Stimulated activated naive CD8-positive, alpha-beta T cell treated with anti-CD3 and anti-CD28 coated beads, Interleukin-15, amount 100 ng/mL, for 72 hours (primary cell): ENCODE results near the gene B2M.
"Not testable (repeated sequence)": the region's sequence is repeated elsewhere in the genome, so short reads cannot be mapped to it uniquely, and the experiment has no call there.

ENCODE experiments used
- ATAC-seq: fragments of 150-1000 bp; cut with Tn5 transposase; 2 replicates; pipeline ENCODE4 v1.10.0; 2021; ENCODE audit warnings: mild to moderate bottlenecking, moderate library complexity
- DNase-seq, 2 donors: peaks; one replicate each; pipeline ENCODE4 v3.0.0; 2021 to 2022
- H3K27ac Mint-ChIP-seq, 2 donors: one replicate each; pipeline ENCODE4 v1.8.0; 2022; ENCODE audit warnings: mild to moderate bottlenecking in 2 of 2, mixed read lengths in 2 of 2, moderate library complexity in 2 of 2
- H3K27me3 Mint-ChIP-seq: one replicate; pipeline ENCODE4 v1.8.0; 2022; ENCODE audit warnings: mixed read lengths
- H3K4me1 Mint-ChIP-seq: one replicate; pipeline ENCODE4 v1.8.0; 2022; ENCODE audit warnings: mild to moderate bottlenecking, mixed read lengths
- H3K4me3 Mint-ChIP-seq, 2 donors: one replicate each; pipeline ENCODE4 v1.8.0; 2022; ENCODE audit warnings: mild to moderate bottlenecking in 2 of 2, mixed read lengths in 2 of 2, moderate library complexity in 1 of 2
- H3K9me3 Mint-ChIP-seq, 2 donors: one replicate each; pipeline ENCODE4 v1.8.0; 2022; ENCODE audit warnings: mixed read lengths in 2 of 2

The B2M gene

GRCh38 chr15:44711096-44711742 is at the start of gene B2M, which contains the start of gene PATL2:
Gene B2M, plus strand, starts transcription at chr15:44711517. Its CDS starts 30 bp downstream, at chr15:44711547.
Gene PATL2, minus strand, starts transcription at chr15:44711323. Its CDS starts 34,833 bp downstream, at chr15:44676490.
- Mint-ChIP-seq H3K4me3 (peak within 1 kb of the TSS; percentile 97 to 98), H3K27me3 (no peaks in the 10 kb centered on the region), H3K9me3 (no peaks in the 10 kb centered on the region), H3K4me1 (peaks cover 62% of the 10 kb centered on the region), H3K27ac (peak within 1 kb of the TSS; percentile 99 to 100)
- ATAC-seq (peak; percentile 89), DNase-seq (peak; percentile 96)

DNA sequence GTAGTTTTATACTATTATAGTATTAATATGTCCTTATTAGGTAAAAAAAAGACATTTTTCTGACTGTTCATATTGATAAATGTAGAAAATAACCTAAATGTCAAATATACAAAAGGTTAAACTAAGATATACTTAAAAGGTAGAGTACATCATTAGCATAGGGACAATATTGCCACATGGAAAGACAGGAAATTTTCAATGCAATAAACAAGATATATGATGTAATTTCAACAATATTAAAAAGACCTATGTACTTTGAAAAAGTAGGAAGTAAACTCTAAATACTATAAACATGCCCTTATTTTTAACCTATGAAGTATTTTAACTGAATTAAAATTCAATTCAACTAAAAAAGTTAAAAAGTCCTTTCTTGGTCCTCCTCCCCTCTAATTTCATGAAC is 49.7 kb upstream of the B2M start:
- ATAC-seq (no peak), DNase-seq (no peak)
- H3K9me3 Mint-ChIP-seq: no peaks in the 10 kb centered on the region
- no peaks in the 10 kb centered on the region for H3K27me3 Mint-ChIP-seq
- peaks cover 57% of the 10 kb centered on the region for H3K4me1 Mint-ChIP-seq
- H3K4me3 Mint-ChIP-seq: peak overlapping the region; percentile 85 to 95
- peak overlapping the region; percentile 93 to 97 for H3K27ac Mint-ChIP-seq

GRCh38 chr15:44662478-44663409 is 48.6 kb upstream of the B2M start:
- peak overlapping the region; percentile 85 to 95 for H3K4me3 Mint-ChIP-seq
- no peaks in the 10 kb centered on the region for H3K9me3 Mint-ChIP-seq
- DNase-seq: peak; percentile 87 to 91
- H3K27ac Mint-ChIP-seq: peak overlapping the region; percentile 97 to 99
- ATAC-seq: peak; percentile 81
- peaks cover 59% of the 10 kb centered on the region for H3K4me1 Mint-ChIP-seq
- no peaks in the 10 kb centered on the region for H3K27me3 Mint-ChIP-seq

- H3K4me1 Mint-ChIP-seq: peaks cover 68% of the 10 kb centered on the region
- H3K27me3 Mint-ChIP-seq: no peaks in the 10 kb centered on the region
- peak within 1 kb of the TSS; percentile 85 to 95 for H3K4me3 Mint-ChIP-seq
- ATAC-seq (peak; percentile 91), DNase-seq (peak; percentile 97 to 98)
- peak within 1 kb of the TSS; percentile 97 to 99 for H3K27ac Mint-ChIP-seq
- H3K9me3 Mint-ChIP-seq: no peaks in the 10 kb centered on the region
Measured at GRCh38 chr15:44663410-44664308, 47.7 kb upstream of the B2M start, which contains the start of gene SPG11. Gene SPG11, minus strand, starts transcription at chr15:44663662. Its CDS starts 15 bp downstream, at chr15:44663647.

- no peak for ATAC-seq
Measured at GRCh38 chr15:44666210-44667038, 44.9 kb upstream of the B2M start.

GRCh38 chr15:44667039-44667360 is 44.3 kb upstream of the B2M start:
- peak overlapping the region; percentile 96 to 97 for H3K27ac Mint-ChIP-seq
- H3K4me1 Mint-ChIP-seq: peaks cover 82% of the 10 kb centered on the region

More at GRCh38 chr15:44666210-44667038, 44.9 kb upstream of the B2M start:
- no peak for DNase-seq
- Mint-ChIP-seq H3K9me3 (no peaks in the 10 kb centered on the region), H3K4me3 (peak overlapping the region; percentile 64 to 80), H3K4me1 (peaks cover 81% of the 10 kb centered on the region), H3K27me3 (no peaks in the 10 kb centered on the region), H3K27ac (peak overlapping the region; percentile 96 to 97)

DNA sequence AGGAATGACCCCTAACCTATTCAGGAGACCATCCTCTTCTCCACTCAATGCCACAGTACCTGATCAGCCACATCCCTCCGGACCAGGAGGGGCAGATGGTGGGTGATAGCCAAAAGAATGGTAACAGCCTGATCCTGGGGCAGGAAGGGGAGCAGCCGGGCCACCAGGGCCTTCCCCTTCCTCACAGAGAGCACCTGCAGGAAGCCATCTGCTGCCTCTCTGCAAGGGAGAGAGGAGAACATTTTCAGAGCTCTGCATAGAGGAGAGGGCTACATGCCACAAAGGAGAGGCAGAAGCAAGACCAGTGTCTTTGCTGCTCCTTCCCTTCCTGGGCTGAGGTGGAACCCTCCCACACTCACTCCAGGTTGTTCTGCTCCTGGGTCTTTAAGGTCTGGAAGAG is 42.4 kb upstream of the B2M start:
- Mint-ChIP-seq H3K27me3 (no peaks in the 10 kb centered on the region), H3K4me1 (peaks cover 95% of the 10 kb centered on the region), H3K9me3 (no peaks in the 10 kb centered on the region), H3K27ac (no peak overlapping the region), H3K4me3 (no peak overlapping the region)
- no peak for DNase-seq
- ATAC-seq: no peak

More at GRCh38 chr15:44667039-44667360, 44.3 kb upstream of the B2M start:
- no peaks in the 10 kb centered on the region for H3K27me3 Mint-ChIP-seq
- H3K9me3 Mint-ChIP-seq: no peaks in the 10 kb centered on the region
- peak overlapping the region; percentile 64 to 80 for H3K4me3 Mint-ChIP-seq
- DNase-seq (no peak), ATAC-seq (no peak)

DNA sequence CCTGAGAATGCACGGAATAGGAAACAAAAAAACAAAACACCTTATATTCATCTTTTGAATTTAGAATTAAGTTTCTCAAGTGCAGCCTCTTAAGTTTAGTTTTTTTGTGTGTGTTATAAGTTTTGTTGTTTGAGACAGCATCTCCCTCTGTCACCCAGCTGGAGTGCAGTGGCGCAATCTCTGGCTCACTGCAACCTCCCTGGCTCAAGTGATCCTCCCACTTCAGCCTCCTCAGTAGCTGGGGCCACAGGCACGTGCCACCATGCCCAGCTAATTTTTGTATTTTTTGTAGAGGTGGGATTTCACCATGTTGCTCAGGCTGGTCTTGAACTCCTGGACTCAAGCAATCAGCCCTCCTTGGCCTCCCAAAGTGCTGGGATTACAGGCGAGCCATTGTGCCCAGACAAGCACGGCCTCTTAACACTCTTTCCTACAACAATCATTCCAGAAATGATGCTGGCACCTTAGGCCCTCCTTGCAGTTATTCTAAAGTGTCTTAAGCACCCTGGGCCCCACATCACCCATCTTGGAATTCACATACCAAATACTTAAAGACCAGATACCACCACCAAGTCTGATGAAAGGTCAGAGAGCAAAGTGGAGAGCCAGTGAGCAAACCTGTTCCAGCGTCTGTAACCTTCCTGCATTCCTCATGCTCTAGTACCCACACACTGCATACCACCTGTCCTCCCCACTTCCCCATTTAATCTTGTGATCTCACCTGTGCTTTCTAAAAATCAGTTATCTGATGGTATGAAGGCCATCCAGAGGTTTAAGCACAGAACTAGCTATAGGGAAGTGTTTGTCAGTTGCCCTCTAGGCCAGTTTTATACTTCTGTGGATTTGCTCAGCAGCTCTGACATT is 41.0 kb upstream of the B2M start:
- DNase-seq: no peak
- Mint-ChIP-seq H3K27ac (peak overlapping the region; percentile 64 to 89), H3K27me3 (no peaks in the 10 kb centered on the region), H3K4me3 (no peak overlapping the region), H3K9me3 (no peaks in the 10 kb centered on the region), H3K4me1 (peaks cover 90% of the 10 kb centered on the region)
- ATAC-seq: no peak

GRCh38 chr15:44673639-44674038 is 37.7 kb upstream of the B2M start:
- DNase-seq (no peak), ATAC-seq (no peak)
- no peak overlapping the region for H3K4me3 Mint-ChIP-seq
- no peaks in the 10 kb centered on the region for H3K9me3 Mint-ChIP-seq
- H3K4me1 Mint-ChIP-seq: peaks cover 91% of the 10 kb centered on the region
- H3K27ac Mint-ChIP-seq: no peak overlapping the region
- H3K27me3 Mint-ChIP-seq: no peaks in the 10 kb centered on the region

- no peak for DNase-seq
- no peak for ATAC-seq
- Mint-ChIP-seq H3K4me3 (peak overlapping the region; percentile 64 to 84), H3K27me3 (no peaks in the 10 kb centered on the region), H3K9me3 (no peaks in the 10 kb centered on the region), H3K27ac (peak overlapping the region; percentile 81 to 83), H3K4me1 (peaks cover 89% of the 10 kb centered on the region)
Measured at GRCh38 chr15:44675911-44676310, 35.4 kb upstream of the B2M start.

DNA sequence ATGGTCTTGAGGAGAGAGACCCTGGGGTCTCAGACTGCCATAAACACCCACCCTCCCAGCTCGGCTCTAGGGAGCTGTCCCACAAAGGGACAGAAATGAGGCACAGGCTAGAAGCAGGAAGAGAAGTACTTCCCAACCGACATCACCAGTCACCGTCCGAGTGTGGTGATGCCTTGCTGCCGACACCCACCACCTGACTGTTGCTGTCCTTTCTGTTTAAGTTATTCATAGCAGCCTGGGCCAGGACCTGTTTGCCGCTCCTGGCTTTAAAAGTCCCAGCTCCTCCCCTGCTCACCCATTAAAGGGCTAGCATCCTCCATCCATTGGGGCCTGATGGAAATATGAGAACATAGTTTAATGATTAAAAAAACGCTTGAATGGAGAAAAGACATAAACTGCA is 34.6 kb upstream of the B2M start:
- DNase-seq (peak in 1 of 2 donors; percentile 48), ATAC-seq (peak; percentile 78)
- no peaks in the 10 kb centered on the region for H3K9me3 Mint-ChIP-seq
- H3K27me3 Mint-ChIP-seq: no peaks in the 10 kb centered on the region
- H3K4me1 Mint-ChIP-seq: peaks cover 88% of the 10 kb centered on the region
- H3K27ac Mint-ChIP-seq: peak overlapping the region; percentile 88 to 94
- peak overlapping the region; percentile 64 to 84 for H3K4me3 Mint-ChIP-seq

- Mint-ChIP-seq H3K9me3 (peaks cover 0 to 6% of the 10 kb centered on the region in 2 donors), H3K27ac (peak overlapping the region; percentile 37 to 92)
- ATAC-seq: peak; percentile 53
Measured at GRCh38 chr15:44682211-44682610, 29.1 kb upstream of the B2M start.

DNA sequence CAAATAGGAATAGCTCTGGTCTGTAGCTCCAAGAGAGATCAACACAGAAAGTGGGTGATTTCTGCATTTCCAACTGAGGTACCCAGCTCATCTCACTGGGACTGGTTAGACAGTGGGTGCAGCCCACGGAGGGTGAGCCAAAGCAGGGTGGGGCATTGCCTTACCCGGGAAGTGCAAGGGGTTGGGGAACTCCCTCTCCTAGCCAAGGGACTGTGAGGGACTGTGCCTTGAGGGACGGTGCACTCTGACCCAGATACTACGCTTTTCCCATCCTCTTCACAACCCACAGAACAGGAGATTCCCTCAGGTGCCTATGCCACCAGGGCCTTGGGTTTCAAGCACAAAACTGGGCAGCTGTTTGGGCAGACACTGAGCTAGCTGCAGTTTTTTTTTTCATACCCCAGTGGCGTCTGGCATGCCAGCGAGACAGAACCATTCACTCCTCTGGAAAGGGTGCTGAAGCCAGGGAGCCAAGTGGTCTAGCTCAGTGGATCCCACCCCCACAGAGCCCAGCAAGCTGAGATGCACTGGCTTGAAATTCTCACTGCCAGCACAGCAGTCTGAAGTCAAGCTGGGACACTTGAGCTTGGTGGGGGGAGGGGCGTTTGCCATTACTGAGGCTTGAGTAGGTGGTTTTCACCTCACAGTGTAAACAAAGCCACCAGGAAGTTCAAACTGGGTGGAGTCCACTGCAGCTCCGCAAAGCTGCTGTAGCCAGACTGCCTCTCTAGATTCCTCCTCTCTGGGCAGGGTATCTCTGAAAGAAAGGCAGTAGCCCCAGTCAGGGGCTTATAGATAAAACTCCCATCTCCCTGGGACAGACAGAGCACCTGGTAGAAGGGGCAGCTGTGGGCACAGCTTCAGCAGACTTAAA is 28.3 kb upstream of the B2M start:
- not testable (repeated sequence) for H3K27me3 Mint-ChIP-seq
- Mint-ChIP-seq H3K27ac (peak overlapping the region; percentile 73 to 92), H3K4me1 (peaks cover 94% of the 10 kb centered on the region), H3K4me3 (peak overlapping the region; percentile 69 to 75), H3K9me3 (peaks cover 0 to 12% of the 10 kb centered on the region in 2 donors)
- ATAC-seq: peak; percentile 83
- DNase-seq: peak; percentile 70 to 82

More at GRCh38 chr15:44682211-44682610, 29.1 kb upstream of the B2M start:
- DNase-seq: no peak
- H3K27me3 Mint-ChIP-seq: no peaks in the 10 kb centered on the region
- H3K4me1 Mint-ChIP-seq: peaks cover 94% of the 10 kb centered on the region
- H3K4me3 Mint-ChIP-seq: peak overlapping the region; percentile 69 to 75
